HG03045 (cell line): ENCODE results near the gene RNF149.

Experiments used
- ATAC-seq: cut with Tn5 transposase; IDR thresholded peaks from one replicate; pipeline ENCODE4 v1.9.1; 2021; ENCODE audit warnings: mild to moderate bottlenecking, moderate library complexity; ENCODE audit not compliant: unreplicated experiment

The RNF149 gene

DNA sequence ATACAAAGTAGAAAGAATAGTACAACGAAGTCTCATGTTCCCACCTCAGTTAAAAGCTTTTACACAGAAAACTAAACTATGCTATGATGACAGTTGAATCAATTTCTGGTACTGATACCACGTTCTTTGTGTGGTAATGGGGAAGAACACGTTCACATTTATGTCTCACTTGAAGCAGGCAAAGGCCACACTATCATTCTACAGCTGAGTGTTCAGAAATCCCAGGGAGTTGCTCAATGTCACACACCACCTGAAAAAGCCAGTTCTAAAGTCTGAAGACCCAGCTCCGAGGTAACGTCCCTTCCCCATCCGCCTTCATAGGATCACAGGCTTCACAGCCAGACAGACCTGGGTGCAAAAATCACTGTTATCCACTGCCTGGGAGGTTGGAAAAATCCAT lies 8.9 kb downstream of the RNF149 start:
- ATAC-seq, result no peak

DNA sequence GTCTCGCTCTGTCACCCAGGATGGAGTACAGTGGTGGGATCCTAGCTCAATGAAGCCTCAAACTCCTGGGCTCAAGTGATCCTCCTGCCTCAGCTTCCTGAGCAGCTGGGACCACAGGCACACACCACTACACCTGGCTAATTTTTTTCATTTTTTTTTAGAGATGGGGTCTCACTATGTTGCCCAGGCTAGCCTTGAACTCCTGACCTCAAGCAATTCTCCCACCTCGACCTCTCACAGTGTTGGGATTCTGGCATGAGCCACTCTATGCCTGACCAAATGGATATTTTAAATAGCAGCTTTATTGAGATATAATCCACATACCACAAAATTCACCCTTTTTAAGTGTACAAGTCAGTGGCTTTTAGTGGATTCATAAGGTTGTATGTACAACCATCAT lies 11.1 kb downstream of the RNF149 start:
- no peak for ATAC-seq

DNA sequence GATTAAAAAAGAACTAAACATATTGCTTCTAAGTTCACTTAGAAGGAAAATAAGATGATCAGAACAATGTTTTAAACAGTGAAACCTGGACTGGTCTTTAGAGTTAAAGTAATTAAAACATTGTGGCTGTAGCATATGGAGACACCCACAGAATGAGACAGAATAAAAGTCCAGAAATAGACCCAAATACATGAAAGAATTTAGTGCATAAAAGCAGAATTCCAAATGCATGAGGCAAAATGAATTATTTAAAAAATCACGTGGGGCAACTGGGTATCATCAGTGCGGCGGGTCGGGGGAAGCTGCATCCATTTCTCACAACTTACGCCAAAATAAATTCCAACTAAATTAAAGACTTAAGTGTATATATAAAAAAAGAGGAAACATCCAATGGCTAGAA lies 12.1 kb downstream of the RNF149 start:
- no peak for ATAC-seq

DNA sequence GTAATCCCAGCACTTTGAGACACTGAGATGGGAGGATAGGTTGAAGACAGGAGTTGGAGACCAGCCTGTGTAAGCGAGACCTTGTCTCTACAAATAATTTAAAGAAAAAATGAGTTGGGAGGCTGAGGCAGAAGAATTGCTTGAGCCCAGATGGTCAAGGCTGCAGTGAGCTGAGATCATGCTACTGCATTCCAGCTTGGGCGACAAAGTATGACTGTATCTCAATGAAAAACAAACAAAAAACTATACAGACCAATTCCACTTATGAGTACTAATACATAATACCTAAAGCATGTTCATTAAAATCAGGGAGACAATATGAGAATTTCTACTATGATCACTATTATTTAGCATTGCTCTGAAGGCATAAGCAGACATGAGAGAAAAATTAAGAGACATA lies 12.6 kb downstream of the RNF149 start:
- no peak for ATAC-seq

DNA sequence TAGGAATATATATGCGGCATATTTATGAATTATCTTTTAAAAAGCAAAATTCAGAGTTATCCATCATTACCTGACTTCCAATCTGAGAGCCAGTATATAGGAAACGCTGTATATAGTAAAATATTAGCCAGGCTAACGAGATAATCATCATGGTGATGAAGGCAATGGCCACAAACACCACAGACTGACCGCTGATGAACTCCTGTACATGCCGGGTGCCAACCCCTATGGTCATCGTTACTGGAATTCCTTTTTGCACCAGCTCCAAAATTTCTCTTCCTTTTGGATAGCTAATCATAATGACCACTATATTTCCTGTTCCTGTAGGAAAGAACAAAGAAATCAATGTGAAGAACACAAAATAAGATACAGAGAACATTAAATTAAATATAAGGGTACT lies 13.6 kb downstream of the RNF149 start:
- no peak for ATAC-seq

DNA sequence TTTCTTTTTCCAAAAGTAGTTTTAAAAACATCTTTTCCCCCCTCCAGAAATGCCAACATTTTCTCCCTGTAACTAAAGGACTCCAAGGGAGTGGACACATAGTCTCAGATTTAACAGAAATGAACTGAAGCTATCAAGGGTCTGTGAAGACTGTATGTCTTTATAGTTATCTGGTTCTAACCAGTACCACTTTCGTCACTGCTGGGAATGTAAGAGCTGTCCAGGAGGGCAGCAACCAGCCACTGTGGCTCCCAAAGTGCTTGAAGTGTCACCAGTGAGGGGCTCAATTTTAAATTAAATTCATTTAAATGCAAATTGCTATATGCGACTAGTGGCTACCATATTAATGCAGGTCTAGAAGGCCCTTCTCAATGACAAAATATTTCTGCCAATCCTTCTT lies 15.0 kb downstream of the RNF149 start:
- no peak for ATAC-seq

DNA sequence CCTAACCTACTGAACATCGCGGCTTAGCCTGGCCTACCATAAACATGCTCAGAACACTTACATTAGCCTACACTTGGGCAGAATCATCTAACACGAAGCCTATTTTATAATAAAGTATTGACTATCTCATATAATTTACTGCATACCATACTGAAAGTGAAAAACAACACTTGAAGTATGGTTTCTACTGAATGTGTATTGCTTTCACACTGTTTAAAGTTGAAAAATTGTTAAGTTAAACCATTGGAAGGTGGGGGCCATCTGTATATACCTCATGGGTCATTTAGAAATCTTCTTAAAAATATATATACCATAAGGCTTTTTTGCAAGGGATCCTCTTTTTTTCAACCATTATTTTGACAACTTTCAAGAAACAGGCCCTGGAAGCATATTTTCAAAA lies 16.5 kb downstream of the RNF149 start:
- ATAC-seq, result no peak

DNA sequence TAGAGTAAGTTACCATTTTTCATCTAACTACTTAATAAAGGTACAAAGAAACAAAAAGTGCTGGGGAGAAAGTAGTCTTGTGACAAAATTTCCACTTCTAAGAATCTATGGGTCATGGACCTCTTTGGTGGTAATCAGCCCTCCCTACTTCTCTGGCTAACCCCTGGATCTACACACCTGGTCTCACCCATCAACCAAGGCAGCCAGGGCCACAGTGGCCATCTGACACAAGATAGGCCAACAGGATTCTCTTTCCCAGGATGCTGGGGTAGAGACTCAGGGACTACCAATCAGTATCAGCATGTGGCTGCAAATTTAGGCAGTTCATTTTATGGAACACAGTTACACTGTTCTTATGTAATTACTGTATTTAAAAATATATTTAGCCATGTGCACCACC lies 17.8 kb downstream of the RNF149 start:
- no peak for ATAC-seq

DNA sequence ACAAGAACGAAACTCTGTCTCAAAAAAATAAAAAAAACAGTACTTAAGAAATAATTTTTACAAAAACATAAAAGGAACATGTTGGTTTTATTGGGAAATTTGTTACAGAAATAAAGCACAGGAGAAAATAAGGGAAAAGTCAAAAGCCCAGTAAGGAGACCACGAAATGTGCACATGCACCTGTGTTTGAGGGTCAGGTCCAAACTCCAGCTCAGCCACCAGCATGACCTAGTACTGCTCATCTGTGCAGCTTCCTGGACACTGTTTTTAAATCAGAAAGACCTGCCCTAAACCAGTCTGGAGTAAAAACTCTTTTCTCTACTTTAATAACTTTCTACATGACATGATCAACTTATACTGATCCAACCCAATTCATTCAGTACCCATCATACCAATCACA lies 21.2 kb downstream of the RNF149 start:
- ATAC-seq, result no peak

DNA sequence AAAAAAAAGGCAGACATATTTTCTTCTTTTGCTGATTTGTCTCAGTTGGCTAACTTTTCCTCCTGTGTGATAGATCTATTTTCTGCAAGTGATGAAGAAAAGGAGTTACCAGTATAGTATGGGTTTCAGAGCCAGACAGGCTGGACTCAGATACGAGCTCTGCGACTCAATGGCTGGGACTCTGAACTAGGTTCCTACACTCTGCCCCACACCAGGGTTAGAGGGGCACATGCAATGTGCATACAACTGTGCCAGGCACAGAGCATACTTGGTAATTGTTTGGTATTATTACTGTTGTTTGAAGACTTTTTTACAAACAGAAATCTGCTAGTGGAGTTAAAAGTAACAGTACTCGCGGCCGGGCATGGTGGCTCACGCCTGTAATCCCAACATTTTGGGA lies 21.8 kb downstream of the RNF149 start:
- no peak for ATAC-seq

DNA sequence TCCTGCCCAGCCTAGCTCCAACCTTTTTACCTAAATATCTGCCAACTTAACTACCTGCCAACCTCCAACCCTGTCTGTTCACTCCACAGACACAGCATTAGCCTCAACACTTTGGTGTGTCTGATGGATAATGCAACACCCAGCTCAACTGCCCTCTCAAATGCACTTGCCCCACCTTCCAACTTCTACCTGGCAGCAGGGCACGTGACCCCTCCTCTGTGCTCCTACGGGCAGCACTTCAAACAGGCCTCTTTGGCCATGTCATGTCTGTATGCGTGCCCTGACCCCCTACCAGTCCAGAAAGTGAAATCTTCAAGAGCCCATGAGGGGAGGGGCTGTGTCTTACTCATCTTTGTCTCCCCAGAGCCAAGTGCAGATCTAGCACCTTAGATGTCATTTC lies 25.5 kb downstream of the RNF149 start:
- ATAC-seq, result no peak

DNA sequence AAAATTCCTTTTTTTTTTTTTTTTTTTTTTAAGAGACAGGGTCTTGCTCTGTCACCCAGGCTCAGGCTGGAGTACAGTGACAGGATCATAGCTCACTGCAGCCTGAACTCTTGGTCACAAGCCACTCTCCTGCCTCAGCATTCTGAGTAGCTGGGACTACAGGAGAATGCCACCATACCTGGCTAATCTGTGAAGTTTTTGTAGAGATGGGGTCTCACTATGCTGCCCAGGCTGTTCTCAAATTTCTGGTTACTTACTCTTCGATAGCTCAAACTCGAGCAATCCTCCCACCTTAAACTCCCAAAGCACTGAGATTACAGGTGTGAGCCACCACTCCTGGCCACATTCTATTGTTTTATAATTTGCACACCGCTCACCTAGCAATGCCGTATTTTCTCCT lies 27.0 kb downstream of the RNF149 start:
- ATAC-seq, result no peak

DNA sequence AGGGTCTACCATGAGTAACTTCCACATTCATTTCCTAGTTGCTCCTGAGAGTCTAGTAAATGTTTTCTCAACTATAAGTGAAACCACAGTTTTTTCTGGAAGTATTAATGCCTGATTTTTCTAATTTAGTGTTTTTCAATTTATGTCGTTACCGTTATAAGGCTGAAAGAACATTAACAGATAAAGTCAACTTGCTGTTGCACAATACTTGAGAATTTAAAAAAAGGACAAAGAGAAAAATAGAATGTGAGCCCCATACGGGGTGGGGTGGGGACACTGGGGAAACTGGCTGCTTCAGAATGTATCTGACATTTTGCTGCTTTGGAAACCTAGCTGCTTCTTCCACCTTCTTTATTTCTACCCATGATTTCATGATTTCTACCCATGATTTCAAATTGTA lies 29.6 kb downstream of the RNF149 start:
- no peak for ATAC-seq

DNA sequence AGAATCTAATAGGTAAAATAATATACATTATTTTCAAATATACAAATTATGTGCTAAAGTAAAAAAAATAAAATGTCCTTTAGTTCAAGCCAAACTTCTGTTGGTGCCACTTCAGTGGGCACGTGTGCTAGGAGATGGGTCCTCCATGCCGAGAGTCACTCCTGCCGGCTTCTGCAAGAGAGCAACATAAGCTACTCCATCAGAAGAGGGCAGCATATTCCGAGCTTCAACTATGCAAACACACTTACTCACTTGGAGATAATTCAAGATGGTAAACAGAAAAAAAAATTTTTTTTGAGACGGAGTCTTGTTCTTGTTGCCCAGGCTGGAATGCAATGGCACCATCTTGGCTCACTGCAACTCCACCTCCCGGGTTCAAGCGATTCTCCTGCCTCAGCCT lies 31.4 kb downstream of the RNF149 start:
- ATAC-seq, result no peak

DNA sequence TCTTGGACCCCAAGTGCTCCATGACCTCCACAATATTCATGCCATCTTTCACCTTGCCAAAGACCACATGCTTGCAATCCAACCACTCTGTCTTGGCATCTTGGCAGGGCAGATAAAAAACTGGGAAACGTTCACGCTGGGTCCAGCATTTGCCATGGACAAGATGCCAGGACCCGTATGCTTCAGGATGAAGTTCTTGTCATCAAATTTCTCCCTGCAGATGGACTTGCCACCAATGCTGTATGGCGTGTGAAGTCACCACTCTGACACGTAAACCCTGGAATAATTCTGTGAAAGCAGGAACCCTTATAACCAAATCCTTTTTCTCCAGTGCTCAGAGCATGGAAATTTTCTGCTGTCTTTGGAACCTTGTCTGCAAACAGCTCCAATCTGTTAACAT lies 34.4 kb downstream of the RNF149 start:
- ATAC-seq, result no peak

DNA sequence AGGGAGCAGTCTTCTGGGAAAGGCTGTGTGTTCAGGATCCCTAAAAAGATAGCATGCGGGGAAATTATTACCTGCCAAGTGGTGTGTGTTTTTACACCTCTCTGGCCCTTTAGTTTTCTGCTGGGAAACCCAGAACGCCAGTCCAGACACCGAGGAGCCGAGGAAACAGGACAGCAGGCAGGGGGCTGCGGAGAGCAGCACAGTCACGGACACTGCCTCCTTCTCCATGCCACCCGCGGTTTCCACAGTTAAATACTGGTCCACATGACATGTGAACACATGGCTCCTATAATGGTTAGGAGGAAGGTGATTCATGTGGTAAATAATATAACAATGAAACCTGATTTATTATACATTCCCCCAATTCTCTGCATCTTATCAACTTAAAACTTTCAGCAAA lies 35.4 kb downstream of the RNF149 start:
- ATAC-seq, result no peak

DNA sequence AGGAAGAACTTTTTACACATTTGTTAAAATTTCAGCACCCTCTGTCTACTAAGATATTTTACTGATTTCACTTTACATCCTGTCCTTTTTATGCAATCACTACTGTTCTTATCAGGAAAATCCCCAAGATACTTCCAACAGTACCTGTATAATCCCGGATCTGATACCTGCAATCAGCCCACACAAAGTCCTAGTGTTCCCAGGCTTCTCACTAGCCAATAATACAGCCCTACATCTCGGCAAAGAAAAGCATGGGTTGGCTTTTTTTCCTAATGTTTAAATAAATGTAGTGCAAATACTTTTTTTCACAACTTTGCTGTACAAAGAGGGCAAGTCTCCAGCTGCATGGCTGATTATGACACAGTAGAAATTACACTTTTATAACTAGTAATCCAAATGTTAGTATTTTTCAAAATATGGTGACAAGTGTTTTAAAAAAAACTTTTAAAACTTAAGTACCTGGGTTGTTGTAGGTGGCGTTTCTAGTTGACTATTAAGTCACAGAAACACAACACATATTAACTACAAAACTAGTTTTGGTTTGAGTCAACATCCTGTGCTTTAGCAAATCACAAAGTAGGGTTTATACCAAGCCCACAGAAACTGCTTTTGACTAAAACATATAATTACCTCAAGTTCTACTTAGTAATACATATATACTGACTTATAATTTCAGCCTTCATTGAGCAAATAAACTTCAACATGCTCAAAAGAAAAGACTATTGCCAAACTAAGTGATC lies 36.3 kb downstream of the RNF149 start:
- ATAC-seq, result peak; percentile 67

DNA sequence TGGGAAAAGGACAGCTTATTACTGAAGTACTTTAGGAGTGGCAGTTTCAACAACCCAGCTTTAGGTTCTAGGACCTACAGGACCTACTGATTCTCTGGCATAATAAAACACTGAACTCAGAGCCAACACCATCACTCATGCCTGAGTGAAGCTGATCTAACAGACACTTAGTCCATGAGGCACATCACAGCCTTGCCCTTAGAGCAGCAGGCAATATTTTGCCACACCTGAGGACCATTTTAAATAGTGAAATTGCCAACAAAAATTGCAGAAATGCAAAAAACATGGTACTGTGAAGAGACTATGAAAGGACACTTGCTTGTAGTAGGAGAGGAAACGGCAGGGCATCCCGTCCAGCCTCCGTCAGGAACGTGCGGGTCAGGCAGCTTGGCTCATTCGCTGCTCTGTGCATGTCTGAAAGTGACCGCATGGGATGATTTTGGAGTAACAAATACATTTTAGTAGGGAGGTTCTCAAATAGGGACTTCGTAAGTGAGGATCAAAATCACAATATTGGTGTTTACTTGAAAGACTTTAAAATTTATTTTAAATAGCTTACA lies 37.7 kb downstream of the RNF149 start:
- ATAC-seq, result no peak

DNA sequence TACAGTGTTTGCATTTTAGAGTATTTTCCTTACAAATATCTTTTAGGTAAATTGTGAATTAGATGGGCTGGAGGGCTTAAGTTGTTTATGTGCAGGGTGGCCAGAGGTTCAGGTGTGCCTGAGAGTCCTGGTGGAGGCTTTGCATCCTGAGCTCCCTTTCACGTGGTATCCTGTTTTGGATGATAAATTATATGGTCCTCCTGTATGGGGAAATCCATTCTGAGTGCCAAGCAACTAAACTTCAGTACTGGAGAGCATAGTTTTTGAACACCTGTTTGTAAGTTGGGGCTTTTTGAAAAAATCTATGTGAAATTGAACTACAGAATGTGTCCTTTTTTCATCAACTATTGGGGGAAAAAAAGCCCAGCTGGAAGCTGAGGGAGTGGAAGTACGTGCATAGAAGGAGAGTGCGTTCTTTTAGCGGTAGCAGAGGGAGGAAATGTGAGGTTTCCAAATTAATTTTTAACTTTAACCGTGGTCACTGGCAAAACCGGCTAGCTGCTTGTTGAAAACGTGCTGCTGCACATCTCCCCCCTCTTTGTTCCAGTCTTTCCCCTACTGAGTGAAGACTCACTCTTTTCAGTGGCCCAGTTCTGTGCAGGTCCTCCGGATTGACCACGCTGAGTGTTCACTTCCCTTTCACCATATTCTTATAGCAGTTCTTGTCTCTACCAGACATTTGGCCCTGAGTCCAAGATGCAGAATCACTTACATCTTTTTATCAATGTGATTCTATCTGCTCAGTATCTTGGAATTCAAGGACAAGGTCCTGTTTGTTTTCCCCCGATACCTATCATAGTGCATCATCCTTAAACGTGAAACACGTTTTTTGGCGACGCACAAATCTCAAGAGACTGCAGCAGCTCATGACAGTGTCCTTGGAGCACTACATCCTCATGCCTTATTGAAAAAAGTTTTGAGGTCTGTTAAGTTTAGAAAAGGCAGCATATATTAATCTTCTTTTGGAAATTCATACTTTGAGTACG lies 40.5 kb downstream of the RNF149 start:
- ATAC-seq, result no peak

DNA sequence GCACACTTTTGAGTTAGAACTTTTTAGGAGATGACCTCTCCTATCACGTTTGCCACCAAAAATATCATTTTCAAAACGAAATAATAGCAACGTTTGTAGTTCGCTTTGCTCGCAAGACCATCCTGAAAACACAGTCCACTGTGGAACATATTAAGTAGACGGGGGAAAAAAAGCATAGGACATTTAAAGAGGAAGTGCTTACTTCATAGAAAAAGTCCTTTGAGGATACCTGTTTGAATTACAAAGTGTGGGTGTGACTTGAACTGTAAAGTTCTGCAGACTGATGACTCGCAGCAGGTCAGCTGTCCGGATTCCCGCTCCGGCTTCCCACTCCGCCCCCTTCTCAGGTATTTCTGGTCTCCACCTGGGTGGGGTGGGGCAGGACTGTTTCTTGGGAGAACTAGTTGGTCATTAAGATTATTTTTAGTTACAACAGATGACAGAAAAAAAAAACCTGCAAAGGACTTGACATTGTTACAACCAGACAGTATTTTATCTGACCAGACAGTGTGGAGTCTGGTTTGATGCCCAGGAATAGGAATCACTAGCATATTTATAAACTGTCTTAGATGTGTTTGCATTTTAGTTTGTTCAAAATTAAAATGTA lies 42.5 kb downstream of the RNF149 start:
- ATAC-seq, result no peak

DNA sequence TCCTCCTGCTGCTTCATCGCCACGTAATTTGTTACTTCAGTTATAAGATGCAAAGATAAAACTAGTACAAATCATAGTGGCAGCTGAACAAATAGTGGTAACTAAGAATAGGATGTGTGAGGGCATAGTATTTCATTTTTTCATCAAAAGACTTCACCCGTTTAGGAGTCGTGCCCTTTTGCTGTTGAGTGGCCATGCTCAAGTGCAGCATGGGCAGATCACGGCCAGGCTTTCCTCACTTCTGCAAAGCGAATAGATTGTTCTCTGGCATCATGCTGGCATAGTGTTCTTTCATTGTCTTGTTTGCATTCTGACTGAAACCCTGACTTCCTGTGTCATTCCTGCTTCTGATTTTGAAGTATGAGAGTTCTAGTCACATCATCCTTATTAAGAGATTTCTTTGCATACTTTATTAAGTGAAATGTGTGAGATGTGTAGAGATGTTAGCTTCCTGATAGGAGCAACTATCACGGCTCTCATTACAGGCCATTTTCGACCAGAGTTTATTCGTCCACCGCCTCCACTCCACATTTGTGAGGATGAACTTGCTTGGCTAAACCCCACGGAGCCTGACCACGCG lies 44.1 kb downstream of the RNF149 start:
- ATAC-seq, result no peak
